Neural cell (in vitro differentiated cells): ENCODE results near the gene ARHGAP18. TPM values are rescaled to one million over a fixed set of nuclear protein-coding genes. Genes with fewer than 3 reads are reported as not detected.

ENCODE experiments used
- H2AFZ ChIP-seq: fragments of 200-600, 300-800 bp; sonication (generic), shearing (Covaris generic); 2 replicates; pipeline ENCODE4 v1.6.0; 2014; ENCODE audit warnings: low read depth, mild to moderate bottlenecking, antibody characterized with exemption, low read length, moderate library complexity
- H3F3A ChIP-seq: fragments of 200-600 bp; shearing (Covaris generic); 2 replicates; pipeline ENCODE4 v1.6.1; 2016; ENCODE audit warnings: mild to moderate bottlenecking, moderate library complexity, mixed read lengths, antibody characterized with exemption, low read length; ENCODE audit not compliant: insufficient read depth, poor library complexity, severe bottlenecking
- H3K27ac ChIP-seq: fragments of 200-600, 300-800 bp; sonication (generic), shearing (Covaris generic); 2 replicates; pipeline ENCODE4 v1.5.1; 2014; ENCODE audit warnings: mild to moderate bottlenecking, low read length, moderate library complexity
- H3K27me3 ChIP-seq: fragments of 300-800, 200-600 bp; sonication (generic), shearing (Covaris generic); 2 replicates; pipeline ENCODE4 v1.6.0; 2014; ENCODE audit warnings: mild to moderate bottlenecking, low read depth, low read length, moderate library complexity; ENCODE audit not compliant: insufficient read depth
- H3K36me3 ChIP-seq: fragments of 300-800, 200-600 bp; sonication (generic), shearing (Covaris generic); 2 replicates; pipeline ENCODE4 v1.5.1; 2014; ENCODE audit warnings: mild to moderate bottlenecking, antibody characterized with exemption, low read length, moderate library complexity; ENCODE audit not compliant: insufficient read depth
- H3K4me2 ChIP-seq: fragments of 300-800, 200-600 bp; sonication (generic), shearing (Covaris generic); 2 replicates; pipeline ENCODE4 v1.6.0; 2014; ENCODE audit warnings: mild to moderate bottlenecking, low read length
- H3K4me3 ChIP-seq: fragments of 300-800, 200-600 bp; sonication (generic), shearing (Covaris generic); 2 replicates; pipeline ENCODE4 v1.5.1; 2014; ENCODE audit warnings: mild to moderate bottlenecking, low read length, moderate library complexity
- H3K79me2 ChIP-seq: fragments of 200-600 bp; shearing (Covaris generic); replicated peaks from 2 replicates; pipeline ENCODE4 v1.6.0; 2014; ENCODE audit warnings: mild to moderate bottlenecking, low read length, moderate library complexity; ENCODE audit not compliant: insufficient read depth
- H3K9ac ChIP-seq: fragments of 300-800, 200-600 bp; sonication (generic), shearing (Covaris generic); 2 replicates; pipeline ENCODE4 v1.6.1; 2016; ENCODE audit warnings: mild to moderate bottlenecking, low read length, mixed read lengths
- H3K9me2 ChIP-seq: fragments of 200-600 bp; shearing (Covaris generic); 2 replicates; pipeline ENCODE4 v1.6.1; 2016; ENCODE audit warnings: mild to moderate bottlenecking, low read length, mixed read lengths; ENCODE audit not compliant: insufficient read depth
- H3K9me3 ChIP-seq: fragments of 200-600, 300-800 bp; sonication (generic), shearing (Covaris generic); 2 replicates; pipeline ENCODE4 v1.6.1; 2016; ENCODE audit warnings: mild to moderate bottlenecking, mixed run types, low read length, moderate library complexity, mixed read lengths
- H4K20me1 ChIP-seq: fragments of 200-600 bp; shearing (Covaris generic); 2 replicates; pipeline ENCODE4 v1.6.1; 2016; ENCODE audit warnings: mild to moderate bottlenecking, mixed run types; ENCODE audit not compliant: insufficient read depth
- CTCF ChIP-seq: fragments of 450-650 bp; IDR thresholded peaks from 2 replicates; pipeline ENCODE4 v1.5.1; 2014; ENCODE audit warnings: antibody characterized with exemption, mild to moderate bottlenecking, moderate library complexity; ENCODE audit not compliant: poor library complexity, severe bottlenecking
- EP300 ChIP-seq: fragments of 450-650 bp; conservative IDR thresholded peaks from 2 replicates; pipeline ENCODE4 v1.6.1; 2014; ENCODE audit warnings: antibody characterized with exemption, mild to moderate bottlenecking, moderate library complexity; ENCODE audit not compliant: poor library complexity, severe bottlenecking
- EZH2 ChIP-seq: fragments of 200-600, 300-800 bp; shearing (Covaris generic), sonication (generic); IDR thresholded peaks from 2 replicates; pipeline ENCODE4 v1.6.1; 2014; ENCODE audit warnings: antibody characterized with exemption, low read length, borderline replicate concordance, mild to moderate bottlenecking; ENCODE audit not compliant: insufficient read depth, poor library complexity, severe bottlenecking
- MXI1 ChIP-seq: fragments of 450-650 bp; conservative IDR thresholded peaks from 2 replicates; pipeline ENCODE4 v1.6.1; 2014; ENCODE audit warnings: antibody characterized with exemption, mild to moderate bottlenecking; ENCODE audit not compliant: poor library complexity, severe bottlenecking
- POLR2AphosphoS5 ChIP-seq: IDR thresholded peaks from 2 replicates; pipeline ENCODE4 v1.6.1; 2012
- RAD21 ChIP-seq: fragments of 450-650 bp; conservative IDR thresholded peaks from 2 replicates; pipeline ENCODE4 v1.6.1; 2014; ENCODE audit warnings: antibody characterized with exemption, mild to moderate bottlenecking, moderate library complexity
- REST ChIP-seq: IDR thresholded peaks from 2 replicates; pipeline ENCODE4 v1.6.1; 2012; ENCODE audit warnings: borderline replicate concordance
- SMC3 ChIP-seq: fragments of 450-650 bp; conservative IDR thresholded peaks from 2 replicates; pipeline ENCODE4 v1.6.1; 2014; ENCODE audit warnings: antibody characterized with exemption, mild to moderate bottlenecking, moderate library complexity; ENCODE audit not compliant: poor library complexity
- TAF1 ChIP-seq: IDR thresholded peaks from 2 replicates; pipeline ENCODE4 v1.6.1; 2012; ENCODE audit warnings: low read depth
- polyA plus RNA-seq: library from polyadenylated mRNA; depleted of rRNA; stranded (reverse); fragments of >200 nt; gene quantifications from 2 replicates; pipeline ENCODE4 v1.2.3, GENCODE V29; 2014

ARHGAP18 gene
- polyA plus RNA-seq, 1 donor from 2014 or later: 4.7 TPM

GRCh38 chr6:129678463-129678862, 31.5 kb downstream of the ARHGAP18 start:
- no peak for TF ChIP-seq POLR2AphosphoS5
- TF ChIP-seq MXI1: no peak
- no peak for TF ChIP-seq REST
- no peak for TF ChIP-seq RAD21
- TF ChIP-seq EZH2: no peak
- no peak for TF ChIP-seq SMC3
- TF ChIP-seq TAF1: no peak
- no peak for TF ChIP-seq EP300
- TF ChIP-seq CTCF: no peak
- H3K9ac ChIP-seq: no peak overlapping the region
- no peak overlapping the region for H2AFZ ChIP-seq
- no peaks in the 10 kb centered on the region for H3K27me3 ChIP-seq
- no peaks in the 10 kb centered on the region for H3F3A ChIP-seq
- H3K9me2 ChIP-seq: no peaks in the 10 kb centered on the region
- H3K79me2 ChIP-seq: no peaks in the 10 kb centered on the region
- no peak overlapping the region for H3K4me2 ChIP-seq
- no peak overlapping the region for H3K27ac ChIP-seq
- H3K36me3 ChIP-seq: no peaks in the 10 kb centered on the region
- H4K20me1 ChIP-seq: no peaks in the 10 kb centered on the region
- no peak overlapping the region for H3K4me3 ChIP-seq
- H3K9me3 ChIP-seq: no peaks in the 10 kb centered on the region

GRCh38 chr6:129677620-129678325, 32.2 kb downstream of the ARHGAP18 start:
- H3K9ac ChIP-seq: no peak overlapping the region
- H3K36me3 ChIP-seq: no peaks in the 10 kb centered on the region
- no peak overlapping the region for H3K4me2 ChIP-seq
- H3K9me3 ChIP-seq: no peaks in the 10 kb centered on the region
- H3K27ac ChIP-seq: no peak overlapping the region
- H2AFZ ChIP-seq: no peak overlapping the region
- H4K20me1 ChIP-seq: no peaks in the 10 kb centered on the region
- no peaks in the 10 kb centered on the region for H3K27me3 ChIP-seq
- TF ChIP-seq EZH2 (no peak), CTCF (no peak), POLR2AphosphoS5 (no peak), MXI1 (no peak), SMC3 (no peak), RAD21 (no peak), REST (no peak), TAF1 (no peak)
- no peak overlapping the region for H3K4me3 ChIP-seq
- no peaks in the 10 kb centered on the region for H3F3A ChIP-seq
- no peaks in the 10 kb centered on the region for H3K9me2 ChIP-seq
- H3K79me2 ChIP-seq: no peaks in the 10 kb centered on the region
